HG03565 (cell line): Measurements from ENCODE around the gene AGRN.
"Not testable (repeated sequence)": the region's sequence is repeated elsewhere in the genome, so short reads cannot be mapped to it uniquely, and the experiment has no call there.

Experiments used
- ATAC-seq: cut with Tn5 transposase; IDR thresholded peaks from one replicate; pipeline ENCODE4 v1.9.1; 2021; ENCODE audit warnings: mild to moderate bottlenecking, moderate library complexity; ENCODE audit not compliant: unreplicated experiment

Gene AGRN

GRCh38 chr1:1063945-1064831 lies 44.3 kb downstream of the AGRN start:
- peak; percentile 45 for ATAC-seq

GRCh38 chr1:1065265-1065939 lies 45.5 kb downstream of the AGRN start:
- ATAC-seq = no peak

- ATAC-seq = not testable (repeated sequence)
Measured at GRCh38 chr1:1065940-1066304, 46.0 kb downstream of the AGRN start.

GRCh38 chr1:1066403-1067283 lies 46.7 kb downstream of the AGRN start:
- ATAC-seq = no peak

GRCh38 chr1:1067284-1067859 lies 47.5 kb downstream of the AGRN start:
- no peak for ATAC-seq

- no peak for ATAC-seq
Measured at GRCh38 chr1:1067860-1068516, 48.1 kb downstream of the AGRN start.

- ATAC-seq = no peak
Measured at GRCh38 chr1:1068517-1069055, 48.7 kb downstream of the AGRN start.

- ATAC-seq = peak; percentile 44
Measured at GRCh38 chr1:1069056-1069710, 49.3 kb downstream of the AGRN start.

GRCh38 chr1:1069711-1070676 lies 50.1 kb downstream of the AGRN start:
- ATAC-seq = no peak

GRCh38 chr1:1071486-1072298 lies 51.8 kb downstream of the AGRN start:
- no peak for ATAC-seq

- no peak for ATAC-seq
Measured at GRCh38 chr1:1072299-1072848, 52.5 kb downstream of the AGRN start.

- ATAC-seq = no peak
Measured at GRCh38 chr1:1072849-1073742, 53.2 kb downstream of the AGRN start.

GRCh38 chr1:1073743-1074587 lies 54.0 kb downstream of the AGRN start, which contains the start of gene RNF223:
Gene RNF223, minus strand, starts transcription at chr1:1074306. Its CDS starts 1,740 bp downstream, at chr1:1072566.
- no peak for ATAC-seq

GRCh38 chr1:1074631-1075147 lies 54.8 kb downstream of the AGRN start:
- ATAC-seq = no peak
